Ovary (tissue), 3 donors: ENCODE results near the gene SLC9A8.

Experiments used
- CTCF ChIP-seq, 3 donors: fragments of 450-650 bp in 2 of 3; fragments of 200-600 bp in 1 of 3; IDR thresholded peaks; one replicate each; pipeline versions ENCODE4 v1.5.1 to v1.8.0; 2016 to 2022; ENCODE audit warnings: antibody characterized with exemption in 3 of 3, mild to moderate bottlenecking in 1 of 3
- POLR2A ChIP-seq: fragments of 450-650 bp; IDR thresholded peaks from one replicate; pipeline ENCODE4 v1.6.1; 2017; ENCODE audit warnings: antibody characterized with exemption, mild to moderate bottlenecking, moderate library complexity
- donor health status: DM: no; HTN: no; CAD: no.

- TF ChIP-seq POLR2A (no peak), CTCF (IDR thresholded peaks at IDR 0.05) (no peak)
These were observed 102.4 kb downstream of the SLC9A8 start for GRCh38 chr20:49915118-49915379.
